Measurements from ENCODE around the gene SLC7A14.
A peak's percentile ranks its signal among the peaks of the same experiment; 100 is the strongest.

DNA sequence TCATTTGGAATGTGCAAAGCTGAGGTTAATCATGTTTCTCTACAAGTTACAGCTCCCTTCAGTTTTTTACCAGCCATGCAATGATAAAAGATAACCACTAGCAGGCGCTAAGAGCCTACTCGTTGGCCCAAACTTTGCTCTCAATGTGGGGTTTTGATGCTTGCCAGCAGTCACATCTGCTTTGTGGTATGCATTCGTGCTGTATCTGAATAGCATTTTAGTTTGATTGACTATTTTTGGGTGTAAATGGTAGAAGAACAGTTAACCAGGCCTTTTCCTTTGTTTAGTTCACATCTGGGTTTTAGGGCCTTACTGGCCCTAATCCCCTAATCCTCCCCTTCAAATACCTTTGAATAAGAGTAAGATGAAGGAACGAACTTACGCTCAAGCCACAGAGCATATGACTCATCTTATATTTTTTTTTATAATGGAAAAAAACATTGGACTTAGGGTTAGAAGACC is 171.6 kb downstream of the SLC7A14 start:
- peak; percentile 85 for TF ChIP-seq CTCF (IDR thresholded peaks at IDR 0.05; ENCODE audit: insufficient read depth, low read length, poor library complexity, severe bottlenecking)
- TF ChIP-seq EZH2phosphoT487 (conservative IDR thresholded peaks at IDR 0.05; ENCODE audit: low read length), result no peak
